NCI-H187 treated with DMSO at 0.1 percent for 48 hours (cell line): ENCODE results near the gene PRXL2B.
"Not testable (repeated sequence)": the region's sequence is repeated elsewhere in the genome, so short reads cannot be mapped to it uniquely, and the experiment has no call there.

Source experiments
- DNase-seq: peaks from one replicate; lab custom pipeline; 2025; lab: John Stamatoyannopoulos, UW

PRXL2B gene

GRCh38 chr1:2586154-2587070, at the start of gene PRXL2B:
PRXL2B (plus strand) TSS chr1:2586777; CDS start chr1:2586886, 109 bp downstream.
- no peak for DNase-seq

GRCh38 chr1:2537784-2538115, 48.8 kb upstream of the PRXL2B start:
- no peak for DNase-seq

GRCh38 chr1:2538376-2538775, 48.2 kb upstream of the PRXL2B start:
- DNase-seq: no peak

- no peak for DNase-seq
Observed at GRCh38 chr1:2538872-2539271, 47.7 kb upstream of the PRXL2B start.

- DNase-seq: no peak
Observed at GRCh38 chr1:2539312-2539907, 47.2 kb upstream of the PRXL2B start.

GRCh38 chr1:2540816-2541492, 45.6 kb upstream of the PRXL2B start:
- no peak for DNase-seq

- DNase-seq: no peak
Observed at GRCh38 chr1:2541619-2542245, 44.8 kb upstream of the PRXL2B start.

- no peak for DNase-seq
Observed at GRCh38 chr1:2542246-2542915, 44.2 kb upstream of the PRXL2B start.

- no peak for DNase-seq
Observed at GRCh38 chr1:2543543-2544092, 43.0 kb upstream of the PRXL2B start.

GRCh38 chr1:2544093-2544874, 42.3 kb upstream of the PRXL2B start:
- no peak for DNase-seq

GRCh38 chr1:2544875-2545640, 41.5 kb upstream of the PRXL2B start:
- no peak for DNase-seq

GRCh38 chr1:2545754-2546514, 40.6 kb upstream of the PRXL2B start:
- peak; percentile 43 for DNase-seq

- DNase-seq: no peak
Observed at GRCh38 chr1:2546515-2547209, 39.9 kb upstream of the PRXL2B start.

- DNase-seq: no peak
Observed at GRCh38 chr1:2547210-2548067, 39.1 kb upstream of the PRXL2B start.

- no peak for DNase-seq
Observed at GRCh38 chr1:2548068-2548589, 38.4 kb upstream of the PRXL2B start.

- not testable (repeated sequence) for DNase-seq
Observed at GRCh38 chr1:2549367-2550029, 37.1 kb upstream of the PRXL2B start.
